ENCODE results near the gene ITPK1.

ITPK1 gene

DNA sequence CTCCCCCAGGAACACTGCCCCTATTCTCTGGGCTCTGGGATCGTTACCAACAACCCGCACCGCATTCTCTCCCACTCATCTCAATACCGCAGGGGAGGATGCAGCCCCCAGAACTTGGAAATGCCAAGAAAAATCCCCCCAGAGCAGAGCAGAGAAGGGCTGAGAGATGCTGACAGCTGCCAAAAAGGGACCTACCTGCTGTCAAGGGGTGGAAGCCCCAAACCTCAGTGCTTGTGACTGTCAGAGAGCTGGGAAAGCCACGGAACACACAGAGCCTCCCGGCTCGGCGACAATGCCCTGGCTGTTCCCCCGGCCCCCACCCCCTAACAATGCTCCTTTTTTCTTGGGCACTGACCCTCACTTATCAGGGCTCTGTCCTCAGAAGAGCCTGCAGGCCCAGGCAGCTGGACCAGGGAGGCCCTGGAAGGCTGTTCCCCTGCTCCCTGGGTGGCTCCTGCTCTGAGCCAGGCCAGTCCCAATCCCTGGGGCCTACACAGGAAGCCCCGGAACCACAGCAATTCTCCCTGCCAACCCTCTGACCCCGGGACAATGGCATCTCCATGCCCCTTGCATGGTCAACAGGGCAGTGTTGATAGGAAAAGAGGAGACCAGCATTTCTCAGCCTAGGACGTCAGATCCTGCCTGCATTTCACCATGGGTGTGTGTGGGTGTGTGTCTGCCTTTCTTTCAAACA, 78.9 kb downstream of the ITPK1 start:
- TF ChIP-seq CTCF (IDR thresholded peaks at IDR 0.05; ENCODE audit: low read length, missing control alignments), result no peak
- DNase-seq (ENCODE audit: low read depth), result peak; percentile 89
- no peak overlapping the region for H3K4me3 ChIP-seq (replicated peaks; ENCODE audit: low read depth, low read length)

DNA sequence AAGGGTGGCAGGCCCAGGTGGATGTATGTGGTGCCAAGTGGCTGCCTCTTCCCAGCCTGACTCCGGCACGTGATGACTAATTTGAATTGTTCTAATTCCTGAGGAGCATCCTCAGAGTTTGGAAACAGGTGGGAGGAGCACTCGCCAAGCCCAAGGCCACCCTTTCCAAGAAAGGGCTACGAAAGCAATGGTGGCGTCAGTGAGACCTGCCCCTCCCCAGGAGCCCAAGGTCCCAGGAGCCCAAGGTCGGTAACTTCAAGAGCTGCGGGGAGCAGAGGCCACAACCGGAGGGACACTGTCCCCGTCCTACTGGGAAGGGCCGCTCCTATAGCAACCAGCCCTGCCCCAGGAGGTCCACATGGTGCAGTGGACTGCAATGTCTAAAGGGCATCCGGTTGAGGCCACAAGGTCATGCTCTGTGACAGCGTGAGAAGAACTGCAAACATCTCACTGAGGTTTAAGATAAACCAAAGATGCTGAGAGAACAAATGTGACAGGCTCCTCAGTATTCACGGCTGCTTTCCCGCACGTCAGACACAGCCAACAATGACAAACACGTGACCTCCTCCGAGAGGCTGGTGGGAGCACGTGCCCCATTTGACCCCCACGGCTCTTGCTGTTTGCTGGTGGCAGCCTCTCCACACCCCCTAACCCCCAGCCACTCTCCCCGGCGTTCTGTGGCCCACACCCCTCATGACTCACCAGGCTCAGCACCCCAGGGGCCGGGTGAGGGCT, 79.6 kb downstream of the ITPK1 start:
- no peak overlapping the region for H3K4me3 ChIP-seq (replicated peaks; ENCODE audit: low read depth, low read length)
- peak; percentile 74 for DNase-seq (ENCODE audit: low read depth)
- TF ChIP-seq CTCF (IDR thresholded peaks at IDR 0.05; ENCODE audit: low read length, missing control alignments), result no peak

DNA sequence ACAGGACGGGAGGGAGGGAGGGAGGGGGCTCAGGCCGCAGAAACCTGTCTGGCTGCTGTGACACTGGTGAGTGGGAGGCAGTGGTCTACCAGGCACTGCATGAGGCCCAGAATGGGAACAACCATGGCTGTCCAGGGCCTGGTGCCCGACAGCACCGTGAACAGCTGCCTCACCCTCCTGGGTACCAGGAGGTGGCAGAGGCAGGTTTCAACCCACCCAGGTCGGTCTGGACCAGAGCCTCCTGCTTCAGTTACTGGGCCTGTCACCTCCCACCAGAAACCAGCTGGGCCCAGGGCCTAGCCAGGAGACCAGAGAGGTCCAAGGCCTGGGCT, 80.2 kb downstream of the ITPK1 start:
- no peak for TF ChIP-seq CTCF (IDR thresholded peaks at IDR 0.05; ENCODE audit: low read length, missing control alignments)
- DNase-seq (ENCODE audit: low read depth), result no peak
- no peak overlapping the region for H3K4me3 ChIP-seq (replicated peaks; ENCODE audit: low read depth, low read length)

DNA sequence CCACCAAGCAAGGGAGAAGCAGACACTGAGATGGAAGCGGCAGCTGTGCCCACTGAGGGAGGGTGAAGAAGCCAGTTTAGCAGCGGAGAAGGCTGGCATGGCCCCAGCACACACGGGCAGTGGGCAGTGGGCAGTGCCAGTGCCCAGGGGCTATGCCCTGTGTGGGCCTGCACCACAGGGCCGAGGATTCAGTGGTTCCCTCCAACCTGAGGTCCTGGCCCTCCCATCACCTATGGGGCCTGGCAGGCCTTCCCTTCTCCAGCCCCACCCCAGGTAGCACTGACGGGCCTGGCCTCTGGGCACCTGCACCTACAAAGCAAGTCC, 81.1 kb downstream of the ITPK1 start:
- TF ChIP-seq CTCF (IDR thresholded peaks at IDR 0.05; ENCODE audit: low read length, missing control alignments), result no peak
- H3K4me3 ChIP-seq (replicated peaks; ENCODE audit: low read depth, low read length), result no peak overlapping the region

DNA sequence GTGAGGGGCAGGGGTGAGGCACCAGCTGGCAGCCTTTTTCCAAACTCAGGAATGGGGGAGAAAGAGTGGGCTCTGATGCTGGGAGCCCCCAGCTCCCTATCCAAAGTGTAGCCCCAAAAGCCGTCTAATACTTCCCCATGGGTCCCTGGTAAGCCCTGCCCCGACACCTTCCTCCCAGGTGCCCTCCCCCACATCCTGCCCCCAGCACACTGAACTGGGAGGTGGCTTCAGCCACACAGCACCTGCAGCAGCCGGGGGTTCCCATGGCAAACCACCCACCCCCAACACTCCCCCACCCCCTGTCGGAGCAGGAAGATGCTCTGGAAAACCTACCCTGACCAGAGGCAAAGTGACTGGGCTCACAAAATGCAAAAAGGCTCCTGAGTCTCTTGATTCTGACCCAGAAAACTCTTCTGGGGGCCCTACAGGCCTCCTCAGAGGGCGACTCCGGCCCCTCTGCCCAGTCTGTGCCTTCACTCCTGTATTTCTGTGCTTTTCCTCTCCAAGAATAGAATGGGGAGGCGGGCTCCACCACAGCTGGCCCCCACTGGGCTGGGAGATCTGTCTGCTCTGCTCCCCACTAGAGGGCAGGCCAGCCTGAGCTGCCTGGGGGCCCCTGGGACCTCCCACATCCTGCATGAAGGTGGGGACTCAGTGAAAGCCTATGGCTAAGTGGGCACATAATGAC, 81.6 kb downstream of the ITPK1 start:
- H3K4me3 ChIP-seq (replicated peaks; ENCODE audit: low read depth, low read length), result no peak overlapping the region
- TF ChIP-seq CTCF (IDR thresholded peaks at IDR 0.05; ENCODE audit: low read length, missing control alignments), result peak; percentile 43
- no peak for DNase-seq (ENCODE audit: low read depth)

More for the DNA sequence above, 81.1 kb downstream of the ITPK1 start:
- no peak for DNase-seq (ENCODE audit: low read depth)

DNA sequence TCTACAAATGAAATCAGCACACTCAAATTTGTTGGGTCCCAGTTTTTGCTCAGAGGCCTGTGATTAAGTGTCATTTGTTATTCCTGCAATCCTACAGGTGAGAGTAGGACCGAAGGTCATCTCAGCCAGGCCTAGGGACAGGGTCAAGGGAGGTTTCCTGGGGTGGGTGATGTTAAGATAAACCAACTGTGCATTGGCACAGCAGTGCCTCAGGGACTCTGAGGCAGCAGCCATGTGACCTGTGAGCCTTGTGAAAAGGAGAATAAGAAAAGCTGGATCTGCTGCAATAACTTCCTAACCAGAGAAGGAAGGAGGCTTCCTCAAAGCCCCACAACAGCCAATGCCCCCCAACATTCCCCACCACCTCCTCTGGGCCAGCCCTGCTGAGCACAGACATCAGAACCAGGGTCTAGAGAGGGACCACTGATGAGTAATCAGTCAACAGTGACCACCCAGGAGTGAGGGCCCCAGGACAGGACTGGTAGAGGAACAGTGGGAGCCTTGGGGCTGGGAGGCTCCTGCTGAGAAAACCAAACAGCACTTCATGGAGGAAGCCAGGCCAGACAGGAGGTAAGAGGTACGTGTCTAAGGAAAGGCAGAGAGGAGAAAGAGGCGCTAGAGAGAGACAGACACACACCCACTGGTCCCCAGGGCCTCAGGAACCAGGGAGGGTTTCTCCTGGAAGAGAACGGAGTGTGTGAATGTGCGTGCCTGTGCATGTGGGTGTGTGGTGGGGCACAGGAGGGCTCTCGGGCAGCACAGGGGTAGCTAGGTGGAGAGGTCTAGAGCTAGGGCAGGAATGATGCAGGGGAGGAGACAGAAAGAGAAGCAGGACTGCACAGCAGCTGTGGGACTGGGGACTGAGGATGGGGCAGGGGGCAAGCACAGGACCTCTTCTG, 82.4 kb downstream of the ITPK1 start:
- TF ChIP-seq CTCF (IDR thresholded peaks at IDR 0.05; ENCODE audit: low read length, missing control alignments), result no peak
- DNase-seq (ENCODE audit: low read depth), result no peak

More for the DNA sequence above, 82.4 kb downstream of the ITPK1 start:
- no peak overlapping the region for H3K4me3 ChIP-seq (replicated peaks; ENCODE audit: low read depth, low read length)

Data from fibroblast of pulmonary artery (primary cell).